HepG2 (cell line): Measurements from ENCODE around the gene PHF10. TPM values are rescaled to one million over a fixed set of nuclear protein-coding genes. Genes with fewer than 3 reads are reported as not detected.

Experiments used
- ATAC-seq: fragments of 200-7000 bp; cut with Tn5 transposase; 3 replicates; pipeline ENCODE4 v1.9.1; 2020; ENCODE audit warnings: mild to moderate bottlenecking, moderate library complexity
- BruUV-seq: library from RNA; stranded (reverse); fragments of 400-500 nt; replicated peaks from 2 replicates; lab custom pipeline; 2021; lab: Mats Ljungman, UMichigan
- CTCF ChIA-PET: fragments of 300-600 bp; formaldehyde crosslinking; extraction: SDS; loops from one replicate; lab custom pipeline; 2021; ENCODE audit warnings: low total read pairs, inconsistent platforms, low intra/inter-chr PET ratio; lab: Yijun Ruan, JAX
- POLR2A ChIA-PET: fragments of 350-600 bp; sonication (Branson Sonifier 250); formaldehyde crosslinking; loops from one replicate; lab custom pipeline; 2020; ENCODE audit warnings: antibody characterized with exemption, inconsistent platforms; lab: Yijun Ruan, JAX
- DNase-seq: peaks from one replicate; pipeline ENCODE4 v3.0.0-alpha.2; 2015; ENCODE audit warnings: low spot score
- FAIRE-seq: peaks from 3 replicates; lab custom pipeline; 2011; peaks lifted over from hg19 to GRCh38; lab: Jason Lieb, UNC
- H2AFZ ChIP-seq: one replicate; pipeline ENCODE4 v1.6.1; 2011; ENCODE audit warnings: low read length, inconsistent platforms
- H3K27ac ChIP-seq: fragments of 300-600 bp; 3 replicates; pipeline ENCODE4 v1.8.0; 2011; ENCODE audit warnings: mixed run types, mild to moderate bottlenecking, mixed read lengths, low read length, inconsistent platforms; ENCODE audit not compliant: insufficient read depth; ENCODE audit errors: extremely low read length
- H3K27me3 ChIP-seq, 2 experiments: fragments of 200-600 bp in 1 of 2; 2 replicates in 1 of 2; 3 replicates in 1 of 2; pipeline versions ENCODE4 v1.6.0 to v1.8.0; 2011; ENCODE audit warnings: low read length in 2 of 2, mild to moderate bottlenecking in 2 of 2, moderate library complexity in 2 of 2, inconsistent platforms in 1 of 2; ENCODE audit not compliant: insufficient read depth in 2 of 2, control insufficient read depth in 1 of 2
- H3K36me3 ChIP-seq, 2 experiments: fragments of 200-600 bp in 1 of 2; replicated peaks in 1 of 2; 2 replicates in 1 of 2; 3 replicates in 1 of 2; pipeline versions ENCODE4 v1.5.1 to v1.8.0; 2011; ENCODE audit warnings: low read length in 2 of 2, inconsistent platforms in 1 of 2; ENCODE audit not compliant: insufficient read depth in 2 of 2, control insufficient read depth in 1 of 2
- H3K4me1 ChIP-seq: 2 replicates; pipeline ENCODE4 v1.5.1; 2012; ENCODE audit warnings: low read length, inconsistent platforms; ENCODE audit not compliant: insufficient read depth
- H3K4me2 ChIP-seq: 2 replicates; pipeline ENCODE4 v1.6.0; 2011; ENCODE audit warnings: low read depth, low read length, inconsistent platforms
- H3K4me3 ChIP-seq, 3 experiments: fragments of 200-600 bp in 1 of 3; sonication (generic), shearing (Covaris generic) in 1 of 3; replicated peaks in 1 of 3; 2 replicates each; pipeline ENCODE4 v1.5.1; 2011 to 2016; ENCODE audit warnings: low read length in 3 of 3, inconsistent platforms in 2 of 3, low read depth in 2 of 3, mild to moderate bottlenecking in 2 of 3, control low read depth in 1 of 3, mixed read lengths in 1 of 3; ENCODE audit not compliant: insufficient read depth in 1 of 3
- H3K79me2 ChIP-seq: one replicate; pipeline ENCODE4 v1.6.1; 2011; ENCODE audit warnings: low read length, inconsistent platforms; ENCODE audit not compliant: insufficient read depth
- H3K9ac ChIP-seq: 2 replicates; pipeline ENCODE4 v1.6.0; 2011; ENCODE audit warnings: mild to moderate bottlenecking, low read depth, low read length, inconsistent platforms; ENCODE audit not compliant: insufficient read depth
- H3K9me3 ChIP-seq: 2 replicates; pipeline ENCODE4 v1.5.1; 2012; ENCODE audit warnings: mild to moderate bottlenecking, low read length
- H4K20me1 ChIP-seq: 2 replicates; pipeline ENCODE4 v1.6.0; 2011; ENCODE audit warnings: inconsistent platforms, mild to moderate bottlenecking, low read length, moderate library complexity; ENCODE audit not compliant: insufficient read depth
- KDM2A ChIP-seq: sonication (generic); formaldehyde crosslinking; IDR thresholded peaks from 2 replicates; pipeline ENCODE4 v1.4.0; 2020; ENCODE audit warnings: low read depth, missing genetic modification reagents, borderline replicate concordance
- MED8 ChIP-seq: sonication (generic); formaldehyde crosslinking; IDR thresholded peaks from 2 replicates; pipeline ENCODE4 v1.8.1; 2023; ENCODE audit warnings: mild to moderate bottlenecking, missing genetic modification reagents; ENCODE audit not compliant: insufficient replicate concordance
- NFE2L1 ChIP-seq: sonication (generic); formaldehyde crosslinking; IDR thresholded peaks from 2 replicates; pipeline ENCODE4 v1.4.0; 2020; ENCODE audit warnings: missing genetic modification reagents, mild to moderate bottlenecking, borderline replicate concordance
- NPAS2 ChIP-seq: sonication (generic); formaldehyde crosslinking; IDR thresholded peaks from 2 replicates; pipeline ENCODE4 v1.8.0; 2022; ENCODE audit warnings: mild to moderate bottlenecking, missing genetic modification reagents, borderline replicate concordance
- PAWR ChIP-seq: sonication (generic); formaldehyde crosslinking; IDR thresholded peaks from 2 replicates; pipeline ENCODE4 v1.4.0; 2020; ENCODE audit warnings: missing genetic modification reagents, mild to moderate bottlenecking, borderline replicate concordance
- ZEB1 ChIP-seq: IDR thresholded peaks from 2 replicates; pipeline ENCODE4 v1.6.1; 2012; ENCODE audit warnings: mild to moderate bottlenecking, low read depth, inconsistent platforms; ENCODE audit not compliant: insufficient replicate concordance
- ZMYM3 ChIP-seq: sonication (generic); formaldehyde crosslinking; IDR thresholded peaks from 2 replicates; pipeline ENCODE4 v1.5.1; 2020; ENCODE audit warnings: mild to moderate bottlenecking, missing genetic modification reagents
- ZNF432 ChIP-seq: sonication (generic); formaldehyde crosslinking; IDR thresholded peaks from 2 replicates; pipeline ENCODE4 v1.5.0; 2020; ENCODE audit warnings: missing genetic modification reagents, mild to moderate bottlenecking, borderline replicate concordance
- ZNF44 ChIP-seq: sonication (generic); formaldehyde crosslinking; IDR thresholded peaks from 2 replicates; pipeline ENCODE4 v1.5.1; 2020; ENCODE audit warnings: mild to moderate bottlenecking, missing genetic modification reagents
- ZNF678 ChIP-seq: sonication (generic); formaldehyde crosslinking; IDR thresholded peaks from 2 replicates; pipeline ENCODE4 v1.4.0; 2020; ENCODE audit warnings: mild to moderate bottlenecking, missing genetic modification reagents
- in situ Hi-C: cut with HindIII; loops from 2 replicates; pipeline ENCODE4 v1.10.0; 2017; ENCODE audit warnings: low pct_unique_long_range_greater_than_20kb; ENCODE audit not compliant: extremely low pct_ligation_motif_present
- intact Hi-C: fragments of 100-400 bp; cut with micrococcal nuclease; formaldehyde crosslinking; loops from one replicate; pipeline ENCODE4 v1.10.0; 2022; ENCODE audit not compliant: unreplicated experiment
- polyA plus RNA-seq, 8 experiments: library from polyadenylated mRNA; depleted of rRNA in 3 of 8; stranded (reverse) in 7 of 8; unstranded in 1 of 8; fragments of >200 nt; fragmentation: Illumina TruSeq in 4 of 8; extraction: Trizol in 4 of 8; gene quantifications; 2 replicates each; pipeline versions ENCODE4 v1.2.1 to v1.2.3, GENCODE V29; 2011 to 2016; ENCODE audit warnings: low read depth in 4 of 8, missing spikeins in 1 of 8, mixed read lengths in 1 of 8; ENCODE audit not compliant: insufficient read depth in 1 of 8
- total RNA-seq, 5 experiments: library from RNA; depleted of rRNA; stranded (reverse); fragments of >200 nt; fragmentation: Illumina TruSeq; extraction: Trizol; gene quantifications; 2 replicates each; pipeline ENCODE4 v1.2.3, GENCODE V29; 2016; ENCODE audit warnings: low read depth in 1 of 5
- TF ChIP-seq, protein P1 (sequence below): sonication (generic); formaldehyde crosslinking; IDR thresholded peaks from 2 replicates; pipeline ENCODE4 v1.4.0; 2020; ENCODE audit warnings: missing genetic modification reagents
- TF ChIP-seq, protein P2 (sequence below): sonication (generic); formaldehyde crosslinking; IDR thresholded peaks from 2 replicates; pipeline ENCODE4 v1.8.0; 2022; ENCODE audit warnings: missing genetic modification reagents, mild to moderate bottlenecking, borderline replicate concordance
- TF ChIP-seq, protein P3 (sequence below): IDR thresholded peaks from 2 replicates; pipeline ENCODE4 v1.6.1; 2016; ENCODE audit warnings: missing compliant biosample characterization, missing genetic modification reagents, borderline replicate concordance

Gene PHF10
- total and polyA plus RNA-seq, 2 of the 13 experiments (the other 11 are each of a cell fraction or from before 2014, with no cell fraction given) = 42.1 to 84.1 TPM

DNA sequence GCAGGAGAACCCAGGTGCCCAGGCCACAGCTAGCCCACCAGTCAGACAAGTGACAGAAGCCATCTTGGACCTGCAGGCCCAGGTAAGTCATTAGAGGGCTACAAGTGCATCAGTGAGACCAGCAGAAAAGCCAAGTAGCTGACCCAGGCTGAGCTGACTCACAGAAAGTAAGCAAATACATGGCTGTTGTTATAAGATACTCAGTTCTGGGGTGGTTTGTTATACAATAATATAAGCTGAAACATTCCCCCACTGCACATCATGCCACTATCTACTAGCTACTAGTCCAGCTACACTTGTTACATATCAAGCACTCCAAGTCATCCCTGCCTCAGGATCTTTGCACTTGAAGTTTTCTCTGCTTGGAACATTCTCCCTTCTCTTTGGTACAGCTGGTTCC, 17.0 kb upstream of the PHF10 start:
- Histone ChIP-seq H3K79me2 (no peaks in the 10 kb centered on the region), H3K9me3 (no peaks in the 10 kb centered on the region), H3K36me3 (no peaks in the 10 kb centered on the region), H4K20me1 (no peaks in the 10 kb centered on the region), H3K27ac (no peak overlapping the region), H3K9ac (no peak overlapping the region), H3K4me3 (no peak overlapping the region), H3K4me2 (no peak overlapping the region), H3K4me1 (peaks cover 2% of the 10 kb centered on the region; the same call in 1 of the 2 replicates), H3K27me3 (peaks cover 0 to 2% of the 10 kb centered on the region in 2 experiments; a peak in 2 of 5 replicates), H2AFZ (no peak overlapping the region)
- ChIA-PET POLR2A (interaction anchor here (1.9 to 2.0 kb wide), 2 partner anchors 10 to 16 kb away, joined by 15 to 16 read pairs; partner anchors contain the start of genes DYNLT2 and ERMARD), CTCF (no interaction called here)
- FAIRE-seq (no peak), DNase-seq (no peak), ATAC-seq (no peak; the same call in none of the 3 replicates)
- in situ Hi-C loops = no loop called here
- no TSS peak for BruUV-seq
- intact Hi-C loops = no loop called here
- TF ChIP-seq ZNF678 = no peak
- TF ChIP-seq, protein P1, sequence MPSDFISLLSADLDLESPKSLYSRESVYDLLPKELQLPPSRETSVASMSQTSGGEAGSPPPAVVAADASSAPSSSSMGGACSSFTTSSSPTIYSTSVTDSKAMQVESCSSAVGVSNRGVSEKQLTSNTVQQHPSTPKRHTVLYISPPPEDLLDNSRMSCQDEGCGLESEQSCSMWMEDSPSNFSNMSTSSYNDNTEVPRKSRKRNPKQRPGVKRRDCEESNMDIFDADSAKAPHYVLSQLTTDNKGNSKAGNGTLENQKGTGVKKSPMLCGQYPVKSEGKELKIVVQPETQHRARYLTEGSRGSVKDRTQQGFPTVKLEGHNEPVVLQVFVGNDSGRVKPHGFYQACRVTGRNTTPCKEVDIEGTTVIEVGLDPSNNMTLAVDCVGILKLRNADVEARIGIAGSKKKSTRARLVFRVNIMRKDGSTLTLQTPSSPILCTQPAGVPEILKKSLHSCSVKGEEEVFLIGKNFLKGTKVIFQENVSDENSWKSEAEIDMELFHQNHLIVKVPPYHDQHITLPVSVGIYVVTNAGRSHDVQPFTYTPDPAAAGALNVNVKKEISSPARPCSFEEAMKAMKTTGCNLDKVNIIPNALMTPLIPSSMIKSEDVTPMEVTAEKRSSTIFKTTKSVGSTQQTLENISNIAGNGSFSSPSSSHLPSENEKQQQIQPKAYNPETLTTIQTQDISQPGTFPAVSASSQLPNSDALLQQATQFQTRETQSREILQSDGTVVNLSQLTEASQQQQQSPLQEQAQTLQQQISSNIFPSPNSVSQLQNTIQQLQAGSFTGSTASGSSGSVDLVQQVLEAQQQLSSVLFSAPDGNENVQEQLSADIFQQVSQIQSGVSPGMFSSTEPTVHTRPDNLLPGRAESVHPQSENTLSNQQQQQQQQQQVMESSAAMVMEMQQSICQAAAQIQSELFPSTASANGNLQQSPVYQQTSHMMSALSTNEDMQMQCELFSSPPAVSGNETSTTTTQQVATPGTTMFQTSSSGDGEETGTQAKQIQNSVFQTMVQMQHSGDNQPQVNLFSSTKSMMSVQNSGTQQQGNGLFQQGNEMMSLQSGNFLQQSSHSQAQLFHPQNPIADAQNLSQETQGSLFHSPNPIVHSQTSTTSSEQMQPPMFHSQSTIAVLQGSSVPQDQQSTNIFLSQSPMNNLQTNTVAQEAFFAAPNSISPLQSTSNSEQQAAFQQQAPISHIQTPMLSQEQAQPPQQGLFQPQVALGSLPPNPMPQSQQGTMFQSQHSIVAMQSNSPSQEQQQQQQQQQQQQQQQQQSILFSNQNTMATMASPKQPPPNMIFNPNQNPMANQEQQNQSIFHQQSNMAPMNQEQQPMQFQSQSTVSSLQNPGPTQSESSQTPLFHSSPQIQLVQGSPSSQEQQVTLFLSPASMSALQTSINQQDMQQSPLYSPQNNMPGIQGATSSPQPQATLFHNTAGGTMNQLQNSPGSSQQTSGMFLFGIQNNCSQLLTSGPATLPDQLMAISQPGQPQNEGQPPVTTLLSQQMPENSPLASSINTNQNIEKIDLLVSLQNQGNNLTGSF (CRISPR knock-in tag) = no peak
- no peak for TF ChIP-seq PAWR (CRISPR knock-in tag)
- TF ChIP-seq ZNF44 (CRISPR knock-in tag) = no peak
- TF ChIP-seq NPAS2 (CRISPR knock-in tag) = no peak
- TF ChIP-seq ZNF432 (CRISPR knock-in tag) = no peak
- TF ChIP-seq KDM2A = no peak
- no peak for TF ChIP-seq NFE2L1 (CRISPR knock-in tag)
- no peak for TF ChIP-seq MED8 (CRISPR knock-in tag)
- TF ChIP-seq, protein P2, sequence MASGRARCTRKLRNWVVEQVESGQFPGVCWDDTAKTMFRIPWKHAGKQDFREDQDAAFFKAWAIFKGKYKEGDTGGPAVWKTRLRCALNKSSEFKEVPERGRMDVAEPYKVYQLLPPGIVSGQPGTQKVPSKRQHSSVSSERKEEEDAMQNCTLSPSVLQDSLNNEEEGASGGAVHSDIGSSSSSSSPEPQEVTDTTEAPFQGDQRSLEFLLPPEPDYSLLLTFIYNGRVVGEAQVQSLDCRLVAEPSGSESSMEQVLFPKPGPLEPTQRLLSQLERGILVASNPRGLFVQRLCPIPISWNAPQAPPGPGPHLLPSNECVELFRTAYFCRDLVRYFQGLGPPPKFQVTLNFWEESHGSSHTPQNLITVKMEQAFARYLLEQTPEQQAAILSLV (CRISPR knock-in tag) = no peak
- TF ChIP-seq ZEB1 = no peak
- TF ChIP-seq, protein P3, sequence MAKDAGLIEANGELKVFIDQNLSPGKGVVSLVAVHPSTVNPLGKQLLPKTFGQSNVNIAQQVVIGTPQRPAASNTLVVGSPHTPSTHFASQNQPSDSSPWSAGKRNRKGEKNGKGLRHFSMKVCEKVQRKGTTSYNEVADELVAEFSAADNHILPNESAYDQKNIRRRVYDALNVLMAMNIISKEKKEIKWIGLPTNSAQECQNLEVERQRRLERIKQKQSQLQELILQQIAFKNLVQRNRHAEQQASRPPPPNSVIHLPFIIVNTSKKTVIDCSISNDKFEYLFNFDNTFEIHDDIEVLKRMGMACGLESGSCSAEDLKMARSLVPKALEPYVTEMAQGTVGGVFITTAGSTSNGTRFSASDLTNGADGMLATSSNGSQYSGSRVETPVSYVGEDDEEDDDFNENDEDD (CRISPR knock-in tag) = no peak
- no peak for TF ChIP-seq ZMYM3 (CRISPR knock-in tag)
